ENCODE results near the gene DCAF12.

GRCh38 chr9:34134521-34134920, 8.0 kb upstream of the DCAF12 start:
- TF ChIP-seq ZNF747 (tag by site-specific recombination; IDR thresholded peaks at IDR 0.05) (no peak), ZNF544 (tag by site-specific recombination; IDR thresholded peaks at IDR 0.05) (no peak), OSR2 (tag by site-specific recombination; IDR thresholded peaks at IDR 0.05) (no peak), GFI1B (tag by site-specific recombination; IDR thresholded peaks at IDR 0.05) (no peak), IKZF3 (tag by site-specific recombination; IDR thresholded peaks at IDR 0.05) (no peak), YY1 (tag by site-specific recombination; IDR thresholded peaks at IDR 0.05) (no peak), CTCF (tag by site-specific recombination; IDR thresholded peaks at IDR 0.05) (no peak), ZNF266 (tag by site-specific recombination; IDR thresholded peaks at IDR 0.05; ENCODE audit: low read depth) (no peak)
